HEK293 (cell line): ENCODE results near the gene LYRM1.

Experiments
- BCL11B ChIP-seq: fragments of 450-650 bp; formaldehyde crosslinking; IDR thresholded peaks from 2 replicates; pipeline ENCODE4 v1.5.1; 2016; ENCODE audit warnings: low read depth, missing biosample characterization, missing genetic modification characterization
- BCL6B ChIP-seq: fragments of 450-650 bp; formaldehyde crosslinking; IDR thresholded peaks from 2 replicates; pipeline ENCODE4 v1.5.1; 2017; ENCODE audit warnings: missing biosample characterization, missing genetic modification characterization
- GFI1B ChIP-seq: fragments of 450-650 bp; formaldehyde crosslinking; IDR thresholded peaks from 2 replicates; pipeline ENCODE4 v1.5.1; 2016; ENCODE audit warnings: missing biosample characterization, missing genetic modification characterization
- GLI2 ChIP-seq: fragments of 450-650 bp; formaldehyde crosslinking; IDR thresholded peaks from 2 replicates; pipeline ENCODE4; 2017; ENCODE audit warnings: missing biosample characterization, missing genetic modification characterization, low read depth, borderline replicate concordance
- GLIS2 ChIP-seq: fragments of 450-650 bp; formaldehyde crosslinking; IDR thresholded peaks from 2 replicates; pipeline ENCODE4 v1.5.1; 2016; ENCODE audit warnings: missing biosample characterization, missing genetic modification characterization
- IKZF3 ChIP-seq: fragments of 450-650 bp; IDR thresholded peaks from 2 replicates; pipeline ENCODE4 v1.5.0; 2018; ENCODE audit warnings: missing biosample characterization, mild to moderate bottlenecking, missing genetic modification characterization, moderate library complexity
- RBAK ChIP-seq: fragments of 450-650 bp; formaldehyde crosslinking; IDR thresholded peaks from 2 replicates; pipeline ENCODE4 v1.5.1; 2016; ENCODE audit warnings: missing biosample characterization, missing genetic modification characterization
- SCRT2 ChIP-seq: fragments of 450-650 bp; formaldehyde crosslinking; IDR thresholded peaks from 2 replicates; pipeline ENCODE4 v1.5.1; 2016; ENCODE audit warnings: missing biosample characterization, missing genetic modification characterization
- ZBTB21 ChIP-seq: fragments of 450-650 bp; formaldehyde crosslinking; IDR thresholded peaks from 2 replicates; pipeline ENCODE4 v1.5.1; 2017; ENCODE audit warnings: missing biosample characterization, missing genetic modification characterization
- ZBTB7A ChIP-seq: fragments of 450-650 bp; formaldehyde crosslinking; IDR thresholded peaks from 2 replicates; pipeline ENCODE4 v1.5.1; 2016; ENCODE audit warnings: low read depth, missing biosample characterization, missing genetic modification characterization
- ZEB2 ChIP-seq: fragments of 450-650 bp; formaldehyde crosslinking; IDR thresholded peaks from 2 replicates; pipeline ENCODE4 v1.5.1; 2016; ENCODE audit warnings: missing biosample characterization, missing genetic modification characterization
- ZFP37 ChIP-seq: fragments of 450-650 bp; formaldehyde crosslinking; IDR thresholded peaks from 2 replicates; pipeline ENCODE4 v1.5.1; 2016; ENCODE audit warnings: missing biosample characterization, missing genetic modification characterization
- ZFP41 ChIP-seq: fragments of 450-650 bp; formaldehyde crosslinking; IDR thresholded peaks from 2 replicates; pipeline ENCODE4 v1.5.1; 2016; ENCODE audit warnings: missing biosample characterization, missing genetic modification characterization, borderline replicate concordance
- ZNF10 ChIP-seq: fragments of 450-650 bp; formaldehyde crosslinking; IDR thresholded peaks from 2 replicates; pipeline ENCODE4 v1.5.1; 2017; ENCODE audit warnings: missing biosample characterization, missing genetic modification characterization
- ZNF112 ChIP-seq: fragments of 450-650 bp; formaldehyde crosslinking; IDR thresholded peaks from 2 replicates; pipeline ENCODE4 v1.5.0; 2017; ENCODE audit warnings: missing biosample characterization, missing genetic modification characterization
- ZNF16 ChIP-seq: fragments of 450-650 bp; formaldehyde crosslinking; IDR thresholded peaks from 2 replicates; pipeline ENCODE4 v1.5.1; 2016; ENCODE audit warnings: low read depth, missing biosample characterization, missing genetic modification characterization
- ZNF2 ChIP-seq: fragments of 450-650 bp; formaldehyde crosslinking; IDR thresholded peaks from 2 replicates; pipeline ENCODE4 v1.5.1; 2016; ENCODE audit warnings: missing biosample characterization, missing genetic modification characterization
- ZNF202 ChIP-seq: fragments of 450-650 bp; formaldehyde crosslinking; IDR thresholded peaks from 2 replicates; pipeline ENCODE4 v1.5.1; 2016; ENCODE audit warnings: missing biosample characterization, missing genetic modification characterization, borderline replicate concordance
- ZNF324 ChIP-seq: fragments of 450-650 bp; formaldehyde crosslinking; IDR thresholded peaks from 2 replicates; pipeline ENCODE4 v1.5.1; 2016; ENCODE audit warnings: missing biosample characterization, missing genetic modification characterization
- ZNF335 ChIP-seq: fragments of 450-650 bp; formaldehyde crosslinking; conservative IDR thresholded peaks from 2 replicates; pipeline ENCODE4 v1.5.1; 2016; ENCODE audit warnings: missing biosample characterization, missing genetic modification characterization
- ZNF423 ChIP-seq: fragments of 450-650 bp; formaldehyde crosslinking; IDR thresholded peaks from 2 replicates; pipeline ENCODE4 v1.5.1; 2016; ENCODE audit warnings: missing biosample characterization, missing genetic modification characterization
- ZNF48 ChIP-seq: fragments of 450-650 bp; formaldehyde crosslinking; IDR thresholded peaks from 2 replicates; pipeline ENCODE4 v1.5.1; 2016; ENCODE audit warnings: missing biosample characterization, missing genetic modification characterization
- ZNF501 ChIP-seq: fragments of 450-650 bp; formaldehyde crosslinking; IDR thresholded peaks from 2 replicates; pipeline ENCODE4 v1.5.1; 2016; ENCODE audit warnings: missing biosample characterization, missing genetic modification characterization
- ZNF518A ChIP-seq: fragments of 450-650 bp; formaldehyde crosslinking; conservative IDR thresholded peaks from 2 replicates; pipeline ENCODE4 v1.5.1; 2016; ENCODE audit warnings: low read depth, missing biosample characterization, missing genetic modification characterization
- ZNF521 ChIP-seq: fragments of 450-650 bp; formaldehyde crosslinking; IDR thresholded peaks from 2 replicates; pipeline ENCODE4 v1.5.1; 2017; ENCODE audit warnings: missing biosample characterization, mild to moderate bottlenecking, missing genetic modification characterization
- ZNF571 ChIP-seq: fragments of 450-650 bp; formaldehyde crosslinking; IDR thresholded peaks from 2 replicates; pipeline ENCODE4 v1.5.0; 2017; ENCODE audit warnings: missing biosample characterization, missing genetic modification characterization
- ZNF626 ChIP-seq: fragments of 450-650 bp; sonication (Bioruptor Pico); formaldehyde crosslinking; IDR thresholded peaks from 2 replicates; pipeline ENCODE4 v1.5.1; 2018; ENCODE audit warnings: missing biosample characterization, missing genetic modification characterization, inconsistent platforms
- ZNF664 ChIP-seq: fragments of 450-650 bp; formaldehyde crosslinking; IDR thresholded peaks from 2 replicates; pipeline ENCODE4 v1.5.1; 2016; ENCODE audit warnings: missing biosample characterization, missing genetic modification characterization
- ZNF677 ChIP-seq: fragments of 450-650 bp; IDR thresholded peaks from 2 replicates; pipeline ENCODE4 v1.5.0; 2018; ENCODE audit warnings: missing biosample characterization, mild to moderate bottlenecking, missing genetic modification characterization, moderate library complexity
- ZNF704 ChIP-seq: fragments of 450-650 bp; formaldehyde crosslinking; IDR thresholded peaks from 2 replicates; pipeline ENCODE4 v1.5.1; 2016; ENCODE audit warnings: missing biosample characterization, missing genetic modification characterization
- ZNF707 ChIP-seq: fragments of 450-650 bp; formaldehyde crosslinking; IDR thresholded peaks from 2 replicates; pipeline ENCODE4 v1.5.1; 2016; ENCODE audit warnings: missing biosample characterization, missing genetic modification characterization
- ZNF747 ChIP-seq: fragments of 450-650 bp; formaldehyde crosslinking; IDR thresholded peaks from 2 replicates; pipeline ENCODE4 v1.5.1; 2016; ENCODE audit warnings: missing biosample characterization, missing genetic modification characterization
- ZNF76 ChIP-seq: fragments of 450-650 bp; formaldehyde crosslinking; IDR thresholded peaks from 2 replicates; pipeline ENCODE4; 2016; ENCODE audit warnings: low read depth, missing biosample characterization, missing genetic modification characterization, borderline replicate concordance
- ZNF791 ChIP-seq: fragments of 450-650 bp; formaldehyde crosslinking; IDR thresholded peaks from 2 replicates; pipeline ENCODE4 v1.5.1; 2016; ENCODE audit warnings: missing biosample characterization, missing genetic modification characterization
- ZSCAN23 ChIP-seq: fragments of 450-650 bp; formaldehyde crosslinking; IDR thresholded peaks from 2 replicates; pipeline ENCODE4 v1.5.1; 2016; ENCODE audit warnings: missing biosample characterization, missing genetic modification characterization
- ZXDB ChIP-seq: fragments of 450-650 bp; formaldehyde crosslinking; IDR thresholded peaks from 2 replicates; pipeline ENCODE4 v1.5.1; 2016; ENCODE audit warnings: missing biosample characterization, missing genetic modification characterization

Gene LYRM1

GRCh38 chr16:20900299-20901067, at the start of gene LYRM1, which contains the start of gene DCUN1D3 (continued):
- TF ChIP-seq ZNF704 (no peak), ZNF518A (tag by site-specific recombination) (peak; percentile 20; the same call in 1 of the 2 replicates), ZNF791 (tag by site-specific recombination) (no peak), ZNF521 (tag by site-specific recombination) (no peak), ZBTB21 (tag by site-specific recombination) (peak; percentile 96), ZNF76 (tag by site-specific recombination) (peak; percentile 90), ZNF571 (tag by site-specific recombination) (no peak), ZNF202 (tag by site-specific recombination) (no peak), BCL11B (tag by site-specific recombination) (no peak), ZNF48 (tag by site-specific recombination) (no peak), ZNF501 (peak; percentile 71; the same call in 1 of the 2 replicates), ZNF112 (tag by site-specific recombination) (no peak), ZNF677 (no peak), ZSCAN23 (tag by site-specific recombination) (0 out of 2 replicates have a peak, but pooled peaks have one; percentile 12), ZNF664 (peak; percentile 30; the same call in 1 of the 2 replicates), ZNF16 (tag by site-specific recombination) (no peak), SCRT2 (tag by site-specific recombination) (no peak), ZFP37 (tag by site-specific recombination) (no peak), GLIS2 (no peak; the same call in 1 of the 2 replicates), RBAK (tag by site-specific recombination) (no peak), ZFP41 (tag by site-specific recombination) (no peak), ZBTB7A (peak; percentile 41; the same call in 1 of the 2 replicates), ZNF423 (tag by site-specific recombination) (no peak), ZNF324 (tag by site-specific recombination) (peak; percentile 74), ZNF747 (tag by site-specific recombination) (no peak), ZEB2 (tag by site-specific recombination) (peak; percentile 86), ZNF2 (tag by site-specific recombination) (peak; percentile 82; the same call in 1 of the 2 replicates), BCL6B (tag by site-specific recombination) (no peak), GFI1B (tag by site-specific recombination) (no peak), ZNF626 (tag by site-specific recombination) (no peak), GLI2 (tag by site-specific recombination) (no peak), ZNF10 (tag by site-specific recombination) (peak; percentile 92), ZNF707 (tag by site-specific recombination) (no peak), ZXDB (tag by site-specific recombination) (peak; percentile 89), IKZF3 (tag by site-specific recombination) (peak; percentile 100), ZNF335 (tag by site-specific recombination) (peak; percentile 77)
